Activated T-cell treated with anti-CD3 and anti-CD28 coated beads, Interleukin-2, amount 50 U/mL, for 4 hours (primary cell): ENCODE measurements around the gene TRPC3. TPM values are rescaled to one million over a fixed set of nuclear protein-coding genes. Genes with fewer than 3 reads are reported as not detected.
"Not testable (repeated sequence)": the region's sequence is repeated elsewhere in the genome, so short reads cannot be mapped to it uniquely, and the experiment has no call there.

Experiments used
- ATAC-seq, 2 donors: fragments of 200-7000 bp; cut with Tn5 transposase; one replicate each; pipeline ENCODE4 v1.10.0; 2021
- DNase-seq: peaks from one replicate; pipeline ENCODE4 v3.0.0-alpha.2; 2020
- H3K27me3 Mint-ChIP-seq: one replicate; pipeline ENCODE4 v1.8.0; 2021; ENCODE audit warnings: low read depth, mixed read lengths
- H3K36me3 Mint-ChIP-seq: one replicate; pipeline ENCODE4 v1.8.0; 2022; ENCODE audit warnings: mixed read lengths; ENCODE audit not compliant: insufficient read depth
- H3K4me1 Mint-ChIP-seq: one replicate; pipeline ENCODE4 v1.8.0; 2021; ENCODE audit warnings: low read depth, mixed read lengths
- H3K4me3 Mint-ChIP-seq: one replicate; pipeline ENCODE4 v1.8.0; 2021; ENCODE audit warnings: mild to moderate bottlenecking, moderate library complexity, mixed read lengths
- H3K9me3 Mint-ChIP-seq: one replicate; pipeline ENCODE4 v1.8.0; 2021; ENCODE audit warnings: mixed read lengths
- total RNA-seq, 3 donors: library from RNA; stranded (reverse); gene quantifications; one replicate each; pipeline ENCODE4 v1.2.1, GENCODE V29; 2021

The TRPC3 gene
- total RNA-seq, 3 donors from 2014 or later: 0.33 to 0.63 TPM; not detected in 1

GRCh38 chr4:121932212-121932974 lies 19.5 kb downstream of the TRPC3 start:
- Mint-ChIP-seq H3K9me3 (no peaks in the 10 kb centered on the region), H3K27me3 (peaks cover 23% of the 10 kb centered on the region), H3K36me3 (no peaks in the 10 kb centered on the region), H3K4me3 (no peak overlapping the region), H3K4me1 (no peaks in the 10 kb centered on the region)
- ATAC-seq (no peak), DNase-seq (no peak)

- Mint-ChIP-seq H3K9me3 (no peaks in the 10 kb centered on the region), H3K4me3 (no peak overlapping the region), H3K36me3 (no peaks in the 10 kb centered on the region), H3K4me1 (no peaks in the 10 kb centered on the region), H3K27me3 (peaks cover 19% of the 10 kb centered on the region)
- DNase-seq: no peak
- no peak for ATAC-seq
Measured at GRCh38 chr4:121930304-121930703, 21.6 kb downstream of the TRPC3 start.

GRCh38 chr4:121927948-121928347 lies 23.9 kb downstream of the TRPC3 start:
- H3K4me1 Mint-ChIP-seq: no peaks in the 10 kb centered on the region
- H3K4me3 Mint-ChIP-seq: no peak overlapping the region
- H3K27me3 Mint-ChIP-seq: peaks cover 16% of the 10 kb centered on the region
- H3K9me3 Mint-ChIP-seq: no peaks in the 10 kb centered on the region
- H3K36me3 Mint-ChIP-seq: no peaks in the 10 kb centered on the region
- ATAC-seq: no peak
- no peak for DNase-seq

- DNase-seq, H3K36me3 Mint-ChIP-seq, H3K4me1 Mint-ChIP-seq, H3K27me3 Mint-ChIP-seq, ATAC-seq, H3K9me3 Mint-ChIP-seq, H3K4me3 Mint-ChIP-seq: not testable (repeated sequence)
Measured at GRCh38 chr4:121926490-121926889, 25.4 kb downstream of the TRPC3 start.

- Mint-ChIP-seq H3K36me3 (no peaks in the 10 kb centered on the region), H3K27me3 (peaks cover 4% of the 10 kb centered on the region), H3K9me3 (no peaks in the 10 kb centered on the region), H3K4me3 (no peak overlapping the region), H3K4me1 (no peaks in the 10 kb centered on the region)
- no peak for DNase-seq
- ATAC-seq: no peak
Measured at GRCh38 chr4:121923306-121923705, 28.6 kb downstream of the TRPC3 start.

GRCh38 chr4:121913667-121914066 lies 38.2 kb downstream of the TRPC3 start:
- H3K4me1 Mint-ChIP-seq: peaks cover 5% of the 10 kb centered on the region
- no peaks in the 10 kb centered on the region for H3K36me3 Mint-ChIP-seq
- no peak overlapping the region for H3K4me3 Mint-ChIP-seq
- peaks cover 2% of the 10 kb centered on the region for H3K27me3 Mint-ChIP-seq
- DNase-seq (no peak), ATAC-seq (peak in 1 of 2 donors; percentile 37)
- peaks cover 3% of the 10 kb centered on the region for H3K9me3 Mint-ChIP-seq

GRCh38 chr4:121908346-121908745 lies 43.5 kb downstream of the TRPC3 start:
- H3K4me3 Mint-ChIP-seq: no peak overlapping the region
- no peaks in the 10 kb centered on the region for H3K4me1 Mint-ChIP-seq
- H3K27me3 Mint-ChIP-seq: no peaks in the 10 kb centered on the region
- no peak for DNase-seq
- H3K9me3 Mint-ChIP-seq: no peaks in the 10 kb centered on the region
- H3K36me3 Mint-ChIP-seq: no peaks in the 10 kb centered on the region
- no peak for ATAC-seq

- Mint-ChIP-seq H3K9me3 (no peaks in the 10 kb centered on the region), H3K4me1 (peaks cover 8% of the 10 kb centered on the region), H3K4me3 (no peak overlapping the region), H3K36me3 (no peaks in the 10 kb centered on the region), H3K27me3 (no peaks in the 10 kb centered on the region)
- DNase-seq: peak; percentile 32
- peak; percentile 80 to 82 for ATAC-seq
Measured at GRCh38 chr4:121900132-121900983, 51.5 kb downstream of the TRPC3 start.

GRCh38 chr4:121898150-121898549 lies 53.7 kb downstream of the TRPC3 start:
- peak in 1 of 2 donors; percentile 48 for ATAC-seq
- no peak overlapping the region for H3K4me3 Mint-ChIP-seq
- H3K27me3 Mint-ChIP-seq: no peaks in the 10 kb centered on the region
- DNase-seq: no peak
- H3K36me3 Mint-ChIP-seq: no peaks in the 10 kb centered on the region
- H3K9me3 Mint-ChIP-seq: no peaks in the 10 kb centered on the region
- H3K4me1 Mint-ChIP-seq: peaks cover 8% of the 10 kb centered on the region

- Mint-ChIP-seq H3K4me1 (peaks cover 2% of the 10 kb centered on the region), H3K27me3 (peaks cover 22% of the 10 kb centered on the region), H3K9me3 (peaks cover 4% of the 10 kb centered on the region), H3K36me3 (no peaks in the 10 kb centered on the region), H3K4me3 (no peak overlapping the region)
- DNase-seq: no peak
- ATAC-seq: no peak
Measured at GRCh38 chr4:121888134-121888533, 63.7 kb downstream of the TRPC3 start.

- H3K36me3 Mint-ChIP-seq: no peaks in the 10 kb centered on the region
- peaks cover 4% of the 10 kb centered on the region for H3K9me3 Mint-ChIP-seq
- DNase-seq (no peak), ATAC-seq (no peak)
- H3K4me1 Mint-ChIP-seq: peaks cover 2% of the 10 kb centered on the region
- H3K4me3 Mint-ChIP-seq: no peak overlapping the region
- H3K27me3 Mint-ChIP-seq: peaks cover 30% of the 10 kb centered on the region
Measured at GRCh38 chr4:121885115-121885514, 66.7 kb downstream of the TRPC3 start.

GRCh38 chr4:121881158-121881557 lies 70.7 kb downstream of the TRPC3 start:
- no peaks in the 10 kb centered on the region for H3K36me3 Mint-ChIP-seq
- H3K27me3 Mint-ChIP-seq: peaks cover 21% of the 10 kb centered on the region
- no peak for ATAC-seq
- peaks cover 2% of the 10 kb centered on the region for H3K4me1 Mint-ChIP-seq
- H3K4me3 Mint-ChIP-seq: no peak overlapping the region
- H3K9me3 Mint-ChIP-seq: no peaks in the 10 kb centered on the region
- DNase-seq: no peak

- no peaks in the 10 kb centered on the region for H3K4me1 Mint-ChIP-seq
- H3K27me3 Mint-ChIP-seq: peaks cover 21% of the 10 kb centered on the region
Measured at GRCh38 chr4:121879135-121879534, 72.7 kb downstream of the TRPC3 start.

GRCh38 chr4:121877041-121877773 lies 74.7 kb downstream of the TRPC3 start:
- Mint-ChIP-seq H3K36me3 (no peaks in the 10 kb centered on the region), H3K4me1 (no peaks in the 10 kb centered on the region), H3K4me3 (no peak overlapping the region), H3K27me3 (peaks cover 23% of the 10 kb centered on the region), H3K9me3 (no peaks in the 10 kb centered on the region)
- DNase-seq (no peak), ATAC-seq (no peak)

More at GRCh38 chr4:121879135-121879534, 72.7 kb downstream of the TRPC3 start:
- Mint-ChIP-seq H3K4me3 (no peak overlapping the region), H3K9me3 (no peaks in the 10 kb centered on the region), H3K36me3 (no peaks in the 10 kb centered on the region)
- no peak for DNase-seq
- ATAC-seq: no peak
